SH-SY5Y (cell line): Measurements from ENCODE around the gene PALD1.

ENCODE experiments used
- GATA2 ChIP-seq: IDR thresholded peaks from 2 replicates; pipeline ENCODE4 v1.6.1; 2011; ENCODE audit warnings: mild to moderate bottlenecking, low read depth, low read length
- GATA3 ChIP-seq: IDR thresholded peaks from 2 replicates; pipeline ENCODE4 v1.6.1; 2011; ENCODE audit warnings: low read depth, mild to moderate bottlenecking, low read length, moderate library complexity

GRCh38 chr10:70607936-70608335 is 129.4 kb downstream of the PALD1 start:
- no peak for TF ChIP-seq GATA3
- TF ChIP-seq GATA2, result no peak
